Measurements from ENCODE around the gene DUSP9.

The DUSP9 gene

GRCh38 chrX:153646620-153647373, at the start of gene DUSP9:
DUSP9 (plus strand) TSS chrX:153647203; CDS start chrX:153647954, 751 bp downstream.
- Histone ChIP-seq H3K9me3 (ENCODE audit: control insufficient read depth in 5 of 5, low read length in 5 of 5) (peaks cover 0 to 9% (median 0%) of the 10 kb centered on the region in 5 donors), H3K9ac (ENCODE audit: low read length in 5 of 5) (no peak within 1 kb of the TSS), H3K4me3 (ENCODE audit: low read depth in 1 of 5, low read length in 5 of 5) (peak within 1 kb of the TSS in 1 of 5 donors; percentile 33), H3K27ac (ENCODE audit: low read depth, low read length) (no peak within 1 kb of the TSS), H3K27me3 (ENCODE audit: control insufficient read depth in 5 of 5, insufficient read depth in 4 of 5, low read length in 5 of 5) (peaks cover 24 to 69% (median 62%) of the 10 kb centered on the region in 5 donors), H3K4me1 (ENCODE audit: control insufficient read depth in 5 of 5, insufficient read depth in 5 of 5, low read length in 5 of 5) (peaks cover 0 to 31% (median 21%) of the 10 kb centered on the region in 5 donors), H3K36me3 (ENCODE audit: control insufficient read depth in 5 of 5, insufficient read depth in 5 of 5, low read length in 5 of 5) (no peaks in the 10 kb centered on the region)

GRCh38 chrX:153598541-153599191, 48.3 kb upstream of the DUSP9 start, which contains the start of gene CCNQ:
CCNQ (minus strand) TSS chrX:153599139; CDS start chrX:153599073, 66 bp downstream.
- Histone ChIP-seq H3K9ac (ENCODE audit: low read length in 5 of 5) (peak within 1 kb of the TSS in 4 of 5 donors; percentile 49 to 73 (median 64)), H3K36me3 (ENCODE audit: control insufficient read depth in 5 of 5, insufficient read depth in 5 of 5, low read length in 5 of 5) (peaks cover 0 to 22% (median 8%) of the 10 kb centered on the region in 5 donors)

GRCh38 chrX:153599192-153600031, 47.6 kb upstream of the DUSP9 start:
- Histone ChIP-seq H3K36me3 (ENCODE audit: control insufficient read depth in 5 of 5, insufficient read depth in 5 of 5, low read length in 5 of 5) (peaks cover 0 to 15% (median 3%) of the 10 kb centered on the region in 5 donors), H3K9me3 (ENCODE audit: control insufficient read depth in 5 of 5, low read length in 5 of 5) (peaks cover 0 to 5% (median 4%) of the 10 kb centered on the region in 5 donors), H3K4me1 (ENCODE audit: control insufficient read depth in 5 of 5, insufficient read depth in 5 of 5, low read length in 5 of 5) (peaks cover 0 to 29% (median 14%) of the 10 kb centered on the region in 5 donors), H3K9ac (ENCODE audit: low read length in 5 of 5) (peak overlapping the region in 4 of 5 donors; percentile 49 to 73 (median 64)), H3K27ac (ENCODE audit: low read depth, low read length) (no peak overlapping the region), H3K27me3 (ENCODE audit: control insufficient read depth in 5 of 5, insufficient read depth in 4 of 5, low read length in 5 of 5) (peaks cover 0 to 30% (median 9%) of the 10 kb centered on the region in 5 donors), H3K4me3 (ENCODE audit: low read depth in 1 of 5, low read length in 5 of 5) (peak overlapping the region; percentile 62 to 81 (median 70))

More at GRCh38 chrX:153598541-153599191, 48.3 kb upstream of the DUSP9 start, which contains the start of gene CCNQ:
- Histone ChIP-seq H3K9me3 (ENCODE audit: control insufficient read depth in 5 of 5, low read length in 5 of 5) (peaks cover 0 to 5% (median 4%) of the 10 kb centered on the region in 5 donors), H3K4me1 (ENCODE audit: control insufficient read depth in 5 of 5, insufficient read depth in 5 of 5, low read length in 5 of 5) (peaks cover 0 to 29% (median 14%) of the 10 kb centered on the region in 5 donors), H3K4me3 (ENCODE audit: low read depth in 1 of 5, low read length in 5 of 5) (peak within 1 kb of the TSS; percentile 66 to 81 (median 70)), H3K27ac (ENCODE audit: low read depth, low read length) (no peak within 1 kb of the TSS), H3K27me3 (ENCODE audit: control insufficient read depth in 5 of 5, insufficient read depth in 4 of 5, low read length in 5 of 5) (peaks cover 0 to 27% (median 9%) of the 10 kb centered on the region in 5 donors)

- Histone ChIP-seq H3K4me1 (ENCODE audit: control insufficient read depth in 5 of 5, insufficient read depth in 5 of 5, low read length in 5 of 5) (peaks cover 0 to 29% (median 14%) of the 10 kb centered on the region in 5 donors), H3K9ac (ENCODE audit: low read length in 5 of 5) (peak overlapping the region in 4 of 5 donors; percentile 32 to 70 (median 53)), H3K27ac (ENCODE audit: low read depth, low read length) (no peak overlapping the region)
These were observed 47.0 kb upstream of the DUSP9 start for GRCh38 chrX:153600032-153600373.

GRCh38 chrX:153600921-153601320, 46.1 kb upstream of the DUSP9 start:
- H3K27ac ChIP-seq (ENCODE audit: low read depth, low read length), result no peak overlapping the region
- H3K9ac ChIP-seq (ENCODE audit: low read length in 5 of 5), result no peak overlapping the region
- H3K27me3 ChIP-seq (ENCODE audit: control insufficient read depth in 5 of 5, insufficient read depth in 4 of 5, low read length in 5 of 5), result peaks cover 0 to 26% (median 9%) of the 10 kb centered on the region in 5 donors
- peaks cover 0 to 2% (median 0%) of the 10 kb centered on the region in 5 donors for H3K36me3 ChIP-seq (ENCODE audit: control insufficient read depth in 5 of 5, insufficient read depth in 5 of 5, low read length in 5 of 5)
- H3K4me3 ChIP-seq (ENCODE audit: low read depth in 1 of 5, low read length in 5 of 5), result no peak overlapping the region
- peaks cover 0 to 29% (median 14%) of the 10 kb centered on the region in 5 donors for H3K4me1 ChIP-seq (ENCODE audit: control insufficient read depth in 5 of 5, insufficient read depth in 5 of 5, low read length in 5 of 5)
- peaks cover 0 to 5% (median 4%) of the 10 kb centered on the region in 5 donors for H3K9me3 ChIP-seq (ENCODE audit: control insufficient read depth in 5 of 5, low read length in 5 of 5)

More at GRCh38 chrX:153600032-153600373, 47.0 kb upstream of the DUSP9 start:
- H3K36me3 ChIP-seq (ENCODE audit: control insufficient read depth in 5 of 5, insufficient read depth in 5 of 5, low read length in 5 of 5), result peaks cover 0 to 11% (median 2%) of the 10 kb centered on the region in 5 donors
- peaks cover 0 to 5% (median 4%) of the 10 kb centered on the region in 5 donors for H3K9me3 ChIP-seq (ENCODE audit: control insufficient read depth in 5 of 5, low read length in 5 of 5)
- peaks cover 0 to 30% (median 9%) of the 10 kb centered on the region in 5 donors for H3K27me3 ChIP-seq (ENCODE audit: control insufficient read depth in 5 of 5, insufficient read depth in 4 of 5, low read length in 5 of 5)
- peak overlapping the region; percentile 62 to 81 (median 70) for H3K4me3 ChIP-seq (ENCODE audit: low read depth in 1 of 5, low read length in 5 of 5)

DNA sequence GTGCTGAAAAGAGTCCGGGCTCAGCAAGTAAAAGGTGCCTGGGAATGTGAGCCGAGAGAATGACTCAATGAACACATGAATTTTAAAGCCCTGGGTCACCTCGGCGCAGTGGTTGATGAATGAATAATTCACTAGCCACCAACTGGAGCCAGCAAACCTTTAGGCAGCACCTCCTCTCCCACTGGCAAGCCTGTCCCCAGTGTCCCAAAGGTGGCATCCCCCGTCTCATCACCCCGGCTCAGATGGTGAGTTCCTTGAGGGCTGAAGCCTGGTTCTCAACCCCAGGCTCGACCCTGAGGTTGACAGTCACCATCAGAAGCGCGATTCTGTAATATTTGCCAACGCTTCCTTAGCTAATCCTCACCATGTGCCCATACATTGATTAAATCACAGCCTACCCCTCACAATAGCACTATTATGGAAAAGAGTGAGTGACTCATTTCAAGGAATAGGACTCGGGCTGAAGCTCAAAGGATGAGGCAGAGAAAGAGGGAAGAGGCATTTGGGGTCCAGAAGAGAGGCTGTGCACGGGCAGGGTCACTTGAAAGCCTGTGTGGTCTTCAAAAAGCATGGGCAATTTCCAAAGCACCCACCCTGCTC, 45.4 kb upstream of the DUSP9 start:
- peaks cover 0 to 5% (median 4%) of the 10 kb centered on the region in 5 donors for H3K9me3 ChIP-seq (ENCODE audit: control insufficient read depth in 5 of 5, low read length in 5 of 5)
- H3K27me3 ChIP-seq (ENCODE audit: control insufficient read depth in 5 of 5, insufficient read depth in 4 of 5, low read length in 5 of 5), result peaks cover 0 to 27% (median 10%) of the 10 kb centered on the region in 5 donors
- H3K9ac ChIP-seq (ENCODE audit: low read length in 5 of 5), result no peak overlapping the region
- H3K36me3 ChIP-seq (ENCODE audit: control insufficient read depth in 5 of 5, insufficient read depth in 5 of 5, low read length in 5 of 5), result no peaks in the 10 kb centered on the region
- H3K4me1 ChIP-seq (ENCODE audit: control insufficient read depth in 5 of 5, insufficient read depth in 5 of 5, low read length in 5 of 5), result peaks cover 0 to 29% (median 14%) of the 10 kb centered on the region in 5 donors
- H3K4me3 ChIP-seq (ENCODE audit: low read depth in 1 of 5, low read length in 5 of 5), result no peak overlapping the region
- no peak overlapping the region for H3K27ac ChIP-seq (ENCODE audit: low read depth, low read length)

DNA sequence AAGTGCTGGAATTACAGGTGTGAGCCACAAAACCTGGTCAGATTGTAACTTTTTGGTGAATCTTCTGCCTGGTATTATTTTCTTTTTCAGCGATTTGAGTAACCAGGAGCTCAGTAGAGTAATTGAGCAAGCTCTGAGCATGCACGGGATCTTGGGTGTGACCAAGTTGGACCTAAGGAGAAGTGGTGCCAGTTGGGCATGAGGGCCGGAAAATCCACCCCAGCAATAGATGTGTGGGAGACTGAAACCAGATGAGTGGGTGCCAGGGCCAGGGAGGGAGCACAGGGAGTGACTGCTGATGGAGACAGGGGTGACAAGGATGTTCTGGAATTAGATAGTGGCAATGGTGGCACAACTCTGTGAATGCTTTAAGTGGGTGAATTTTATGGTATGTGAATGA, 44.4 kb upstream of the DUSP9 start:
- no peak overlapping the region for H3K27ac ChIP-seq (ENCODE audit: low read depth, low read length)
- H3K36me3 ChIP-seq (ENCODE audit: control insufficient read depth in 5 of 5, insufficient read depth in 5 of 5, low read length in 5 of 5), result no peaks in the 10 kb centered on the region
- peaks cover 0 to 28% (median 14%) of the 10 kb centered on the region in 5 donors for H3K4me1 ChIP-seq (ENCODE audit: control insufficient read depth in 5 of 5, insufficient read depth in 5 of 5, low read length in 5 of 5)
- H3K9me3 ChIP-seq (ENCODE audit: control insufficient read depth in 5 of 5, low read length in 5 of 5), result peaks cover 0 to under 1% (median 0%) of the 10 kb centered on the region in 5 donors
- H3K27me3 ChIP-seq (ENCODE audit: control insufficient read depth in 5 of 5, insufficient read depth in 4 of 5, low read length in 5 of 5), result peaks cover 0 to 26% (median 13%) of the 10 kb centered on the region in 5 donors
- H3K9ac ChIP-seq (ENCODE audit: low read length in 5 of 5), result no peak overlapping the region
- no peak overlapping the region for H3K4me3 ChIP-seq (ENCODE audit: low read depth in 1 of 5, low read length in 5 of 5)

- Histone ChIP-seq H3K9me3 (ENCODE audit: control insufficient read depth in 5 of 5, low read length in 5 of 5) (no peaks in the 10 kb centered on the region), H3K27me3 (ENCODE audit: control insufficient read depth in 5 of 5, insufficient read depth in 4 of 5, low read length in 5 of 5) (peaks cover 0 to 26% (median 13%) of the 10 kb centered on the region in 5 donors), H3K27ac (ENCODE audit: low read depth, low read length) (no peak overlapping the region), H3K4me3 (ENCODE audit: low read depth in 1 of 5, low read length in 5 of 5) (no peak overlapping the region), H3K36me3 (ENCODE audit: control insufficient read depth in 5 of 5, insufficient read depth in 5 of 5, low read length in 5 of 5) (no peaks in the 10 kb centered on the region), H3K9ac (ENCODE audit: low read length in 5 of 5) (no peak overlapping the region), H3K4me1 (ENCODE audit: control insufficient read depth in 5 of 5, insufficient read depth in 5 of 5, low read length in 5 of 5) (peaks cover 0 to 22% (median 14%) of the 10 kb centered on the region in 5 donors)
These were observed 43.8 kb upstream of the DUSP9 start for GRCh38 chrX:153603131-153603656.
